ENCODE data around the gene GATA6. TPM values are rescaled to one million over a fixed set of nuclear protein-coding genes. Genes with fewer than 3 reads are reported as not detected.

The GATA6 gene
- total and polyA plus RNA-seq, 10 of the 15 experiments (the other 5 are each of a cell fraction or from before 2014, with no cell fraction given): 0.04 to 0.05 TPM; not detected in 8

GRCh38 chr18:22124970-22125369 lies 44.4 kb upstream of the GATA6 start:
- H3K36me3 ChIP-seq (ENCODE audit: control insufficient read depth in 2 of 2, insufficient read depth in 2 of 2, low read length in 1 of 2): no peaks in the 10 kb centered on the region
- no peaks in the 10 kb centered on the region for H3K4me1 ChIP-seq (ENCODE audit: control insufficient read depth, insufficient read depth, low read length)
- no TSS peak for BruUV-seq (replicated peaks)
- no peaks in the 10 kb centered on the region; a peak in 1 of 4 replicates for H3K27me3 ChIP-seq (replicated peaks in 1 of 2; ENCODE audit: control insufficient read depth in 2 of 2, insufficient read depth in 2 of 2, low read length in 1 of 2)
- H3K4me3 ChIP-seq: no peak overlapping the region
- H3K9me3 ChIP-seq (replicated peaks; ENCODE audit: control insufficient read depth, insufficient read depth, low read length): no peaks in the 10 kb centered on the region
- ChIA-PET RAD21 (ENCODE audit: unreplicated experiment) (no interaction called here), CTCF (no interaction called here), POLR2A (no interaction called here), SMC1A (ENCODE audit: uncharacterized antibody, unreplicated experiment) (no interaction called here)
- no peaks in the 10 kb centered on the region for H4K20me1 ChIP-seq (ENCODE audit: control insufficient read depth, insufficient read depth)
- in situ Hi-C loops (cut with MboI): no loop called here
- intact Hi-C loops (cut with micrococcal nuclease; ENCODE audit: unreplicated experiment): no loop called here
- no peak for DNase-seq (ENCODE audit: low read depth, low spot score)
- H3K4me2 ChIP-seq (ENCODE audit: control insufficient read depth, insufficient read depth): no peak overlapping the region
- no peak overlapping the region for H3K27ac ChIP-seq (ENCODE audit: control insufficient read depth, insufficient read depth)
- no peak overlapping the region for H2AFZ ChIP-seq (ENCODE audit: control insufficient read depth, low read depth, low read length)
- WGBS (ENCODE audit: insufficient coverage, insufficient replicate concordance, low lambda C conversion rate, missing lambda C conversion rate): 30% methylated on average over 1 of the region's 1 CpG
- H3K79me2 ChIP-seq (ENCODE audit: control insufficient read depth, insufficient read depth, low read length): no peaks in the 10 kb centered on the region
- ATAC-seq: no peak
- no peak for FAIRE-seq
- H3K9ac ChIP-seq (ENCODE audit: control insufficient read depth, insufficient read depth, low read length): no peak overlapping the region
- TF ChIP-seq, protein P1, sequence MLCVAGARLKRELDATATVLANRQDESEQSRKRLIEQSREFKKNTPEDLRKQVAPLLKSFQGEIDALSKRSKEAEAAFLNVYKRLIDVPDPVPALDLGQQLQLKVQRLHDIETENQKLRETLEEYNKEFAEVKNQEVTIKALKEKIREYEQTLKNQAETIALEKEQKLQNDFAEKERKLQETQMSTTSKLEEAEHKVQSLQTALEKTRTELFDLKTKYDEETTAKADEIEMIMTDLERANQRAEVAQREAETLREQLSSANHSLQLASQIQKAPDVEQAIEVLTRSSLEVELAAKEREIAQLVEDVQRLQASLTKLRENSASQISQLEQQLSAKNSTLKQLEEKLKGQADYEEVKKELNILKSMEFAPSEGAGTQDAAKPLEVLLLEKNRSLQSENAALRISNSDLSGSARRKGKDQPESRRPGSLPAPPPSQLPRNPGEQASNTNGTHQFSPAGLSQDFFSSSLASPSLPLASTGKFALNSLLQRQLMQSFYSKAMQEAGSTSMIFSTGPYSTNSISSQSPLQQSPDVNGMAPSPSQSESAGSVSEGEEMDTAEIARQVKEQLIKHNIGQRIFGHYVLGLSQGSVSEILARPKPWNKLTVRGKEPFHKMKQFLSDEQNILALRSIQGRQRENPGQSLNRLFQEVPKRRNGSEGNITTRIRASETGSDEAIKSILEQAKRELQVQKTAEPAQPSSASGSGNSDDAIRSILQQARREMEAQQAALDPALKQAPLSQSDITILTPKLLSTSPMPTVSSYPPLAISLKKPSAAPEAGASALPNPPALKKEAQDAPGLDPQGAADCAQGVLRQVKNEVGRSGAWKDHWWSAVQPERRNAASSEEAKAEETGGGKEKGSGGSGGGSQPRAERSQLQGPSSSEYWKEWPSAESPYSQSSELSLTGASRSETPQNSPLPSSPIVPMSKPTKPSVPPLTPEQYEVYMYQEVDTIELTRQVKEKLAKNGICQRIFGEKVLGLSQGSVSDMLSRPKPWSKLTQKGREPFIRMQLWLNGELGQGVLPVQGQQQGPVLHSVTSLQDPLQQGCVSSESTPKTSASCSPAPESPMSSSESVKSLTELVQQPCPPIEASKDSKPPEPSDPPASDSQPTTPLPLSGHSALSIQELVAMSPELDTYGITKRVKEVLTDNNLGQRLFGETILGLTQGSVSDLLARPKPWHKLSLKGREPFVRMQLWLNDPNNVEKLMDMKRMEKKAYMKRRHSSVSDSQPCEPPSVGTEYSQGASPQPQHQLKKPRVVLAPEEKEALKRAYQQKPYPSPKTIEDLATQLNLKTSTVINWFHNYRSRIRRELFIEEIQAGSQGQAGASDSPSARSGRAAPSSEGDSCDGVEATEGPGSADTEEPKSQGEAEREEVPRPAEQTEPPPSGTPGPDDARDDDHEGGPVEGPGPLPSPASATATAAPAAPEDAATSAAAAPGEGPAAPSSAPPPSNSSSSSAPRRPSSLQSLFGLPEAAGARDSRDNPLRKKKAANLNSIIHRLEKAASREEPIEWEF (IDR thresholded peaks at IDR 0.05; ENCODE audit: insufficient replicate concordance, low read depth, low read length): no peak
- TF ChIP-seq ATF7 (IDR thresholded peaks at IDR 0.05; ENCODE audit: low read depth) (no peak), STAT1 (conservative IDR thresholded peaks at IDR 0.05) (no peak), TCF7 (IDR thresholded peaks at IDR 0.05; ENCODE audit: borderline replicate concordance) (no peak), PML (IDR thresholded peaks at IDR 0.05; ENCODE audit: low read length) (no peak), MEF2A (IDR thresholded peaks at IDR 0.05; ENCODE audit: insufficient read depth, low read depth, low read length) (no peak), ZNF217 (IDR thresholded peaks at IDR 0.05) (no peak), ZBED1 (IDR thresholded peaks at IDR 0.05; ENCODE audit: borderline replicate concordance) (no peak), POLR2A (IDR thresholded peaks at IDR 0.05; ENCODE audit: low read depth, low read length) (no peak), RFX5 (IDR thresholded peaks at IDR 0.05; ENCODE audit: low read depth, low read length) (no peak), CREB1 (IDR thresholded peaks at IDR 0.05; ENCODE audit: low read depth) (no peak)
- TF ChIP-seq, protein P2, sequence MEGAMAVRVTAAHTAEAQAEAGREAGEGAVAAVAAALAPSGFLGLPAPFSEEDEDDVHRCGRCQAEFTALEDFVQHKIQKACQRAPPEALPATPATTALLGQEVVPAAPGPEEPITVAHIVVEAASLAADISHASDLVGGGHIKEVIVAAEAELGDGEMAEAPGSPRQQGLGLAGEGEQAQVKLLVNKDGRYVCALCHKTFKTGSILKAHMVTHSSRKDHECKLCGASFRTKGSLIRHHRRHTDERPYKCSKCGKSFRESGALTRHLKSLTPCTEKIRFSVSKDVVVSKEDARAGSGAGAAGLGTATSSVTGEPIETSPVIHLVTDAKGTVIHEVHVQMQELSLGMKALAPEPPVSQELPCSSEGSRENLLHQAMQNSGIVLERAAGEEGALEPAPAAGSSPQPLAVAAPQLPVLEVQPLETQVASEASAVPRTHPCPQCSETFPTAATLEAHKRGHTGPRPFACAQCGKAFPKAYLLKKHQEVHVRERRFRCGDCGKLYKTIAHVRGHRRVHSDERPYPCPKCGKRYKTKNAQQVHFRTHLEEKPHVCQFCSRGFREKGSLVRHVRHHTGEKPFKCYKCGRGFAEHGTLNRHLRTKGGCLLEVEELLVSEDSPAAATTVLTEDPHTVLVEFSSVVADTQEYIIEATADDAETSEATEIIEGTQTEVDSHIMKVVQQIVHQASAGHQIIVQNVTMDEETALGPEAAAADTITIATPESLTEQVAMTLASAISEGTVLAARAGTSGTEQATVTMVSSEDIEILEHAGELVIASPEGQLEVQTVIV (IDR thresholded peaks at IDR 0.05; ENCODE audit: borderline replicate concordance, partially characterized antibody): no peak
- TF ChIP-seq, protein P3, sequence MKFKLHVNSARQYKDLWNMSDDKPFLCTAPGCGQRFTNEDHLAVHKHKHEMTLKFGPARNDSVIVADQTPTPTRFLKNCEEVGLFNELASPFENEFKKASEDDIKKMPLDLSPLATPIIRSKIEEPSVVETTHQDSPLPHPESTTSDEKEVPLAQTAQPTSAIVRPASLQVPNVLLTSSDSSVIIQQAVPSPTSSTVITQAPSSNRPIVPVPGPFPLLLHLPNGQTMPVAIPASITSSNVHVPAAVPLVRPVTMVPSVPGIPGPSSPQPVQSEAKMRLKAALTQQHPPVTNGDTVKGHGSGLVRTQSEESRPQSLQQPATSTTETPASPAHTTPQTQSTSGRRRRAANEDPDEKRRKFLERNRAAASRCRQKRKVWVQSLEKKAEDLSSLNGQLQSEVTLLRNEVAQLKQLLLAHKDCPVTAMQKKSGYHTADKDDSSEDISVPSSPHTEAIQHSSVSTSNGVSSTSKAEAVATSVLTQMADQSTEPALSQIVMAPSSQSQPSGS (IDR thresholded peaks at IDR 0.05; ENCODE audit: low read length): no peak
- TF ChIP-seq, protein P4, sequence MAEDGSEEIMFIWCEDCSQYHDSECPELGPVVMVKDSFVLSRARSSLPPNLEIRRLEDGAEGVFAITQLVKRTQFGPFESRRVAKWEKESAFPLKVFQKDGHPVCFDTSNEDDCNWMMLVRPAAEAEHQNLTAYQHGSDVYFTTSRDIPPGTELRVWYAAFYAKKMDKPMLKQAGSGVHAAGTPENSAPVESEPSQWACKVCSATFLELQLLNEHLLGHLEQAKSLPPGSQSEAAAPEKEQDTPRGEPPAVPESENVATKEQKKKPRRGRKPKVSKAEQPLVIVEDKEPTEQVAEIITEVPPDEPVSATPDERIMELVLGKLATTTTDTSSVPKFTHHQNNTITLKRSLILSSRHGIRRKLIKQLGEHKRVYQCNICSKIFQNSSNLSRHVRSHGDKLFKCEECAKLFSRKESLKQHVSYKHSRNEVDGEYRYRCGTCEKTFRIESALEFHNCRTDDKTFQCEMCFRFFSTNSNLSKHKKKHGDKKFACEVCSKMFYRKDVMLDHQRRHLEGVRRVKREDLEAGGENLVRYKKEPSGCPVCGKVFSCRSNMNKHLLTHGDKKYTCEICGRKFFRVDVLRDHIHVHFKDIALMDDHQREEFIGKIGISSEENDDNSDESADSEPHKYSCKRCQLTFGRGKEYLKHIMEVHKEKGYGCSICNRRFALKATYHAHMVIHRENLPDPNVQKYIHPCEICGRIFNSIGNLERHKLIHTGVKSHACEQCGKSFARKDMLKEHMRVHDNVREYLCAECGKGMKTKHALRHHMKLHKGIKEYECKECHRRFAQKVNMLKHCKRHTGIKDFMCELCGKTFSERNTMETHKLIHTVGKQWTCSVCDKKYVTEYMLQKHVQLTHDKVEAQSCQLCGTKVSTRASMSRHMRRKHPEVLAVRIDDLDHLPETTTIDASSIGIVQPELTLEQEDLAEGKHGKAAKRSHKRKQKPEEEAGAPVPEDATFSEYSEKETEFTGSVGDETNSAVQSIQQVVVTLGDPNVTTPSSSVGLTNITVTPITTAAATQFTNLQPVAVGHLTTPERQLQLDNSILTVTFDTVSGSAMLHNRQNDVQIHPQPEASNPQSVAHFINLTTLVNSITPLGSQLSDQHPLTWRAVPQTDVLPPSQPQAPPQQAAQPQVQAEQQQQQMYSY (CRISPR knock-in tag; IDR thresholded peaks at IDR 0.05): no peak

All from GM12878 (cell line).